ENCODE data around the gene LHX3. TPM values are rescaled to one million over a fixed set of nuclear protein-coding genes. Genes with fewer than 3 reads are reported as not detected.
A peak's percentile ranks its signal among the peaks of the same experiment; 100 is the strongest.

LHX3 gene
- total RNA-seq, 1 experiment from 2014 or later, result 0.11 TPM

- Histone ChIP-seq H3K27ac (ENCODE audit: low read depth, low read length, poor library complexity, severe bottlenecking) (peak overlapping the region; percentile 52), H3K9me3 (ENCODE audit: low read depth, low read length, poor library complexity, severe bottlenecking) (no peaks in the 10 kb centered on the region), H3K36me3 (ENCODE audit: insufficient read depth, low read length, poor library complexity, severe bottlenecking) (peaks cover 18% of the 10 kb centered on the region), H3K4me3 (ENCODE audit: low read depth, low read length, poor library complexity, severe bottlenecking) (no peak overlapping the region), H3K4me1 (ENCODE audit: insufficient read depth, low read length, poor library complexity, severe bottlenecking) (peaks cover 20% of the 10 kb centered on the region), H3K27me3 (replicated peaks; ENCODE audit: insufficient read depth, low read depth, low read length, poor library complexity) (no peaks in the 10 kb centered on the region)
- peak; percentile 71 for DNase-seq (ENCODE audit: low spot score)
- ChIA-PET POLR2A (ENCODE audit: low non-redundant PET) (no interaction called here), CTCF (no interaction called here)
- TF ChIP-seq EZH2 (IDR thresholded peaks at IDR 0.05; ENCODE audit: borderline replicate concordance, low read depth, low read length, poor library complexity, severe bottlenecking) (no peak), CTCF (conservative IDR thresholded peaks at IDR 0.05; ENCODE audit: low read depth, low read length) (peak; percentile 95)
- no TSS peak for BruUV-seq (replicated peaks)
- intact Hi-C loops (cut with micrococcal nuclease; ENCODE audit: unreplicated experiment), result loop anchor here (10.0 kb wide), 1 partner anchor 261 kb away; the partner anchor contains the start of gene UBAC1
Observed at GRCh38 chr9:136225748-136226679, 21.1 kb upstream of the LHX3 start.

GRCh38 chr9:136225366-136225747 is 20.4 kb upstream of the LHX3 start:
- POLR2A ChIA-PET (ENCODE audit: low non-redundant PET), result no interaction called here
- H3K27me3 ChIP-seq (replicated peaks; ENCODE audit: insufficient read depth, low read depth, low read length, poor library complexity), result no peaks in the 10 kb centered on the region
- intact Hi-C loops (cut with micrococcal nuclease; ENCODE audit: unreplicated experiment), result loop anchor here (10.0 kb wide), 1 partner anchor 261 kb away; the partner anchor contains the start of gene UBAC1
- H3K4me3 ChIP-seq (ENCODE audit: low read depth, low read length, poor library complexity, severe bottlenecking), result no peak overlapping the region
- H3K27ac ChIP-seq (ENCODE audit: low read depth, low read length, poor library complexity, severe bottlenecking), result peak overlapping the region; percentile 52
- TF ChIP-seq EZH2 (IDR thresholded peaks at IDR 0.05; ENCODE audit: borderline replicate concordance, low read depth, low read length, poor library complexity, severe bottlenecking), result no peak
- no peak for TF ChIP-seq CTCF (conservative IDR thresholded peaks at IDR 0.05; ENCODE audit: low read depth, low read length)
- no TSS peak for BruUV-seq (replicated peaks)
- CTCF ChIA-PET, result interaction anchor here (0.7 kb wide), 1 partner anchor 165 kb away, joined by 3 read pairs; no protein-coding TSS in a partner anchor
- H3K4me1 ChIP-seq (ENCODE audit: insufficient read depth, low read length, poor library complexity, severe bottlenecking), result peaks cover 24% of the 10 kb centered on the region
- no peaks in the 10 kb centered on the region for H3K9me3 ChIP-seq (ENCODE audit: low read depth, low read length, poor library complexity, severe bottlenecking)
- H3K36me3 ChIP-seq (ENCODE audit: insufficient read depth, low read length, poor library complexity, severe bottlenecking), result peaks cover 18% of the 10 kb centered on the region
- DNase-seq (ENCODE audit: low spot score), result no peak

GRCh38 chr9:136223871-136224640 is 19.1 kb upstream of the LHX3 start:
- Histone ChIP-seq H3K4me1 (ENCODE audit: insufficient read depth, low read length, poor library complexity, severe bottlenecking) (peaks cover 37% of the 10 kb centered on the region), H3K4me3 (ENCODE audit: low read depth, low read length, poor library complexity, severe bottlenecking) (no peak overlapping the region), H3K36me3 (ENCODE audit: insufficient read depth, low read length, poor library complexity, severe bottlenecking) (peaks cover 18% of the 10 kb centered on the region), H3K27ac (ENCODE audit: low read depth, low read length, poor library complexity, severe bottlenecking) (peak overlapping the region; percentile 52), H3K27me3 (replicated peaks; ENCODE audit: insufficient read depth, low read depth, low read length, poor library complexity) (no peaks in the 10 kb centered on the region), H3K9me3 (ENCODE audit: low read depth, low read length, poor library complexity, severe bottlenecking) (no peaks in the 10 kb centered on the region)
- no peak for TF ChIP-seq CTCF (conservative IDR thresholded peaks at IDR 0.05; ENCODE audit: low read depth, low read length)
- POLR2A ChIA-PET (ENCODE audit: low non-redundant PET), result interaction anchor here (0.6 kb wide), 1 partner anchor 12 kb away, joined by 3 read pairs; no protein-coding TSS in a partner anchor
- BruUV-seq (replicated peaks), result no TSS peak
- DNase-seq (ENCODE audit: low spot score), result no peak
- intact Hi-C loops (cut with micrococcal nuclease; ENCODE audit: unreplicated experiment), result loop anchor here (10.0 kb wide), 1 partner anchor 259 kb away; the partner anchor contains the start of gene UBAC1
- CTCF ChIA-PET, result no interaction called here

Measured in A673 (cell line).